Neural cell (in vitro differentiated cells): Measurements from ENCODE around the gene SLC35B1. TPM values are rescaled to one million over a fixed set of nuclear protein-coding genes. Genes with fewer than 3 reads are reported as not detected.

Source experiments
- H2AFZ ChIP-seq: fragments of 200-600, 300-800 bp; sonication (generic), shearing (Covaris generic); 2 replicates; pipeline ENCODE4 v1.6.0; 2014; ENCODE audit warnings: low read depth, mild to moderate bottlenecking, antibody characterized with exemption, low read length, moderate library complexity
- H3F3A ChIP-seq: fragments of 200-600 bp; shearing (Covaris generic); 2 replicates; pipeline ENCODE4 v1.6.1; 2016; ENCODE audit warnings: mild to moderate bottlenecking, moderate library complexity, mixed read lengths, antibody characterized with exemption, low read length; ENCODE audit not compliant: insufficient read depth, poor library complexity, severe bottlenecking
- H3K27ac ChIP-seq: fragments of 200-600, 300-800 bp; sonication (generic), shearing (Covaris generic); 2 replicates; pipeline ENCODE4 v1.5.1; 2014; ENCODE audit warnings: mild to moderate bottlenecking, low read length, moderate library complexity
- H3K27me3 ChIP-seq: fragments of 300-800, 200-600 bp; sonication (generic), shearing (Covaris generic); 2 replicates; pipeline ENCODE4 v1.6.0; 2014; ENCODE audit warnings: mild to moderate bottlenecking, low read depth, low read length, moderate library complexity; ENCODE audit not compliant: insufficient read depth
- H3K36me3 ChIP-seq: fragments of 300-800, 200-600 bp; sonication (generic), shearing (Covaris generic); 2 replicates; pipeline ENCODE4 v1.5.1; 2014; ENCODE audit warnings: mild to moderate bottlenecking, antibody characterized with exemption, low read length, moderate library complexity; ENCODE audit not compliant: insufficient read depth
- H3K4me2 ChIP-seq: fragments of 300-800, 200-600 bp; sonication (generic), shearing (Covaris generic); 2 replicates; pipeline ENCODE4 v1.6.0; 2014; ENCODE audit warnings: mild to moderate bottlenecking, low read length
- H3K4me3 ChIP-seq: fragments of 300-800, 200-600 bp; sonication (generic), shearing (Covaris generic); 2 replicates; pipeline ENCODE4 v1.5.1; 2014; ENCODE audit warnings: mild to moderate bottlenecking, low read length, moderate library complexity
- H3K79me2 ChIP-seq: fragments of 200-600 bp; shearing (Covaris generic); replicated peaks from 2 replicates; pipeline ENCODE4 v1.6.0; 2014; ENCODE audit warnings: mild to moderate bottlenecking, low read length, moderate library complexity; ENCODE audit not compliant: insufficient read depth
- H3K9ac ChIP-seq: fragments of 300-800, 200-600 bp; sonication (generic), shearing (Covaris generic); 2 replicates; pipeline ENCODE4 v1.6.1; 2016; ENCODE audit warnings: mild to moderate bottlenecking, low read length, mixed read lengths
- H3K9me2 ChIP-seq: fragments of 200-600 bp; shearing (Covaris generic); 2 replicates; pipeline ENCODE4 v1.6.1; 2016; ENCODE audit warnings: mild to moderate bottlenecking, low read length, mixed read lengths; ENCODE audit not compliant: insufficient read depth
- H3K9me3 ChIP-seq: fragments of 200-600, 300-800 bp; sonication (generic), shearing (Covaris generic); 2 replicates; pipeline ENCODE4 v1.6.1; 2016; ENCODE audit warnings: mild to moderate bottlenecking, mixed run types, low read length, moderate library complexity, mixed read lengths
- H4K20me1 ChIP-seq: fragments of 200-600 bp; shearing (Covaris generic); 2 replicates; pipeline ENCODE4 v1.6.1; 2016; ENCODE audit warnings: mild to moderate bottlenecking, mixed run types; ENCODE audit not compliant: insufficient read depth
- EP300 ChIP-seq: fragments of 450-650 bp; conservative IDR thresholded peaks from 2 replicates; pipeline ENCODE4 v1.6.1; 2014; ENCODE audit warnings: antibody characterized with exemption, mild to moderate bottlenecking, moderate library complexity; ENCODE audit not compliant: poor library complexity, severe bottlenecking
- EZH2 ChIP-seq: fragments of 200-600, 300-800 bp; shearing (Covaris generic), sonication (generic); IDR thresholded peaks from 2 replicates; pipeline ENCODE4 v1.6.1; 2014; ENCODE audit warnings: antibody characterized with exemption, low read length, borderline replicate concordance, mild to moderate bottlenecking; ENCODE audit not compliant: insufficient read depth, poor library complexity, severe bottlenecking
- MXI1 ChIP-seq: fragments of 450-650 bp; conservative IDR thresholded peaks from 2 replicates; pipeline ENCODE4 v1.6.1; 2014; ENCODE audit warnings: antibody characterized with exemption, mild to moderate bottlenecking; ENCODE audit not compliant: poor library complexity, severe bottlenecking
- POLR2AphosphoS5 ChIP-seq: IDR thresholded peaks from 2 replicates; pipeline ENCODE4 v1.6.1; 2012
- RAD21 ChIP-seq: fragments of 450-650 bp; conservative IDR thresholded peaks from 2 replicates; pipeline ENCODE4 v1.6.1; 2014; ENCODE audit warnings: antibody characterized with exemption, mild to moderate bottlenecking, moderate library complexity
- REST ChIP-seq: IDR thresholded peaks from 2 replicates; pipeline ENCODE4 v1.6.1; 2012; ENCODE audit warnings: borderline replicate concordance
- SMC3 ChIP-seq: fragments of 450-650 bp; conservative IDR thresholded peaks from 2 replicates; pipeline ENCODE4 v1.6.1; 2014; ENCODE audit warnings: antibody characterized with exemption, mild to moderate bottlenecking, moderate library complexity; ENCODE audit not compliant: poor library complexity
- TAF1 ChIP-seq: IDR thresholded peaks from 2 replicates; pipeline ENCODE4 v1.6.1; 2012; ENCODE audit warnings: low read depth
- polyA plus RNA-seq: library from polyadenylated mRNA; depleted of rRNA; stranded (reverse); fragments of >200 nt; gene quantifications from 2 replicates; pipeline ENCODE4 v1.2.3, GENCODE V29; 2014
- TF ChIP-seq, protein P1 (sequence below): fragments of 450-650 bp; IDR thresholded peaks from 2 replicates; pipeline ENCODE4 v1.5.1; 2014; ENCODE audit warnings: antibody characterized with exemption, mild to moderate bottlenecking, moderate library complexity; ENCODE audit not compliant: poor library complexity, severe bottlenecking

The SLC35B1 gene
- polyA plus RNA-seq, 1 donor from 2014 or later: 120 TPM

DNA sequence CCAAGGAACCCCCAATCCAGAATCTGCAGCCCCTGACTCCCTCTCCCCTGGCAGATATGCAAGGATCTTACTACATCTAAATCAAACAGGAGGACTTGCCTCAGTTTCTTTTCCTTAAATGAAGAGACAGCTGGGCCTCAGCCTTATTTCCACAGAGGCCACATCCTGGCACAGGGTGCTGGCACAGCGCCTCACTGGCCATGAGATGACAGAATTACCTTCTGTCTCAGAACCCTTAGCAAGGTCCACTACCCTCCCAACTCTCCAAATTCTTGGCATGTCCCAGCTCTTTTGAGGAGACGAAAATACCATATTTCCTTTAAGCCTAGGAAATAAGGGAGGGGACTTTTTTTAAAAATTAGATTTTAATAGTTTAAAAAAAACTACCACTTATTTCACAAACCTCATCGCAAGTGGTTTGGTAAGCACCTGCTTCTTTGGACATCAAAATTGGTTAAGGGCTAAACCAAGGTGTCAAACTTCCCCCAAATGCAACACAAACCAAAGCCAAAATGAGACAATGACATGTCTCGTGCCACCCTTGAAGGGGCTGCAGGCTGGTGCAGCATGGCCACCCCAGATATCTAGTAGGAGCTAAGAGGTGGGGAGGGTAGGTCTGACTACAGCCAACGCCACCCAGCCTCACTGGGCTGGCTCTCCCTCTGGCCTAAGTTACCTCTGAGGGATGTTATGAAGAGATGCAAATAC, 30.8 kb upstream of the SLC35B1 start:
- Histone ChIP-seq H3K36me3 (no peaks in the 10 kb centered on the region), H3K27ac (no peak overlapping the region), H2AFZ (no peak overlapping the region), H4K20me1 (no peaks in the 10 kb centered on the region), H3K4me2 (no peak overlapping the region), H3F3A (no peaks in the 10 kb centered on the region), H3K9me3 (no peaks in the 10 kb centered on the region), H3K4me3 (no peak overlapping the region), H3K79me2 (no peaks in the 10 kb centered on the region), H3K9ac (no peak overlapping the region), H3K27me3 (no peaks in the 10 kb centered on the region), H3K9me2 (no peaks in the 10 kb centered on the region)
- TF ChIP-seq RAD21: no peak
- TF ChIP-seq, protein P1, sequence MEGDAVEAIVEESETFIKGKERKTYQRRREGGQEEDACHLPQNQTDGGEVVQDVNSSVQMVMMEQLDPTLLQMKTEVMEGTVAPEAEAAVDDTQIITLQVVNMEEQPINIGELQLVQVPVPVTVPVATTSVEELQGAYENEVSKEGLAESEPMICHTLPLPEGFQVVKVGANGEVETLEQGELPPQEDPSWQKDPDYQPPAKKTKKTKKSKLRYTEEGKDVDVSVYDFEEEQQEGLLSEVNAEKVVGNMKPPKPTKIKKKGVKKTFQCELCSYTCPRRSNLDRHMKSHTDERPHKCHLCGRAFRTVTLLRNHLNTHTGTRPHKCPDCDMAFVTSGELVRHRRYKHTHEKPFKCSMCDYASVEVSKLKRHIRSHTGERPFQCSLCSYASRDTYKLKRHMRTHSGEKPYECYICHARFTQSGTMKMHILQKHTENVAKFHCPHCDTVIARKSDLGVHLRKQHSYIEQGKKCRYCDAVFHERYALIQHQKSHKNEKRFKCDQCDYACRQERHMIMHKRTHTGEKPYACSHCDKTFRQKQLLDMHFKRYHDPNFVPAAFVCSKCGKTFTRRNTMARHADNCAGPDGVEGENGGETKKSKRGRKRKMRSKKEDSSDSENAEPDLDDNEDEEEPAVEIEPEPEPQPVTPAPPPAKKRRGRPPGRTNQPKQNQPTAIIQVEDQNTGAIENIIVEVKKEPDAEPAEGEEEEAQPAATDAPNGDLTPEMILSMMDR: no peak
- no peak for TF ChIP-seq EP300
- TF ChIP-seq REST: no peak

DNA sequence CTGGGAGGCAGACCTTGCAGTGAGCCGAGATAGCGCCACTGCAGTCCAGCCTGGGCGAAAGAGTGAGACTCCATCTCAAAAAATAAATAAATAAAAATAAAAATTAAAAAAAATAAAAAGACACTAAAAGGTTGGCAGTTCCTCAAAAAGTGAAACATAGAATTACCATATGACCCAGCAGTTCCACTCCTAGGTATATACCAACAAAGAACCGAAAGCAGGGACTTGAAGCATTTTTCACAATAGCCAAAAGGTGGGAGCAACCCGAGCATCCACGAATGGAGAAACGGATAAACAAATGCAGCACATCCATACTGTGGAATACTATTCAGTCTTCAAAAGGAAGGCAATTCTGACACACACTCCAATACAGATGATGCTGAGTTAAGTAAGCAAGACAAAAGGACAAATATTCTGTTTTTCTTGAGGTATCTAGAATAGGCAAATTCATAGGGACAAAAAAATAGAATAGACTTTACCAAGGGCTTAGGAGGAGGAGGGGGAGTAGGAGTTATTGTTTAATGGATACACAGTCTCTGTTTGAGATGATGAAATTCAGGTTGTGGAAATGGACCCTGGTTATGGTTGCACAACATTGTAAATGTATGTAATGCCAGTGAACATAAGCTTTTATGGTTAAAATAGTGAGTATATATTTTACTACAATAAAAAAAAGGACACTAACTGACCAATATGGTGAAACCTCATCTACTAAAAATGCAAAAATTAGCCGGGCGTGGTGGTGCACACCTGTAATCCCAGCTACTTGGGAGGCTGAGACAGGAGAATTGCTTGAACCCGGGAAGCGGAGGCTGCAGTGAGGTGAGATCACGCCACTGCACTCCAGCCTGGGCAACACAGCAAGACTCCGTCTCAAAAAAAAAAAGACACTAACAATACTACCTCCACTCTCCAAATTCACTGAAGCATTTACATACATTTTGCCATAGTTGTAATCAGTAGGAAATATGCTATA, 27.0 kb upstream of the SLC35B1 start:
- H2AFZ ChIP-seq: no peak overlapping the region
- H3K4me2 ChIP-seq: no peak overlapping the region
- H3K27ac ChIP-seq: no peak overlapping the region
- H3K4me3 ChIP-seq: no peak overlapping the region
- TF ChIP-seq POLR2AphosphoS5 (no peak), RAD21 (no peak), MXI1 (no peak), EP300 (no peak), TAF1 (no peak), SMC3 (no peak), EZH2 (no peak), REST (no peak)
- TF ChIP-seq, protein P1: no peak
- H4K20me1 ChIP-seq: no peaks in the 10 kb centered on the region
- H3K27me3 ChIP-seq: no peaks in the 10 kb centered on the region
- H3K9me3 ChIP-seq: no peaks in the 10 kb centered on the region
- H3K79me2 ChIP-seq: no peaks in the 10 kb centered on the region
- no peak overlapping the region for H3K9ac ChIP-seq
- no peaks in the 10 kb centered on the region for H3K9me2 ChIP-seq
- no peaks in the 10 kb centered on the region for H3F3A ChIP-seq
- H3K36me3 ChIP-seq: no peaks in the 10 kb centered on the region
